HEK293T (cell line): Measurements from ENCODE around the gene HSD11B1.

Source experiments
- ARNT ChIP-seq: fragments of 450-650 bp; IDR thresholded peaks from 2 replicates; pipeline ENCODE4 v1.6.1; 2017; ENCODE audit warnings: mild to moderate bottlenecking
- ELF4 ChIP-seq: fragments of 450-650 bp; IDR thresholded peaks from 2 replicates; pipeline ENCODE4 v1.6.1; 2017; ENCODE audit warnings: antibody characterized with exemption
- FOXA1 ChIP-seq: fragments of 450-650 bp; IDR thresholded peaks from 2 replicates; pipeline ENCODE4 v1.6.1; 2016; ENCODE audit warnings: mild to moderate bottlenecking
- LEF1 ChIP-seq: fragments of 450-650 bp; IDR thresholded peaks from 2 replicates; pipeline ENCODE4 v1.6.1; 2017; ENCODE audit warnings: mild to moderate bottlenecking, borderline replicate concordance
- NFRKB ChIP-seq: fragments of 450-650 bp; IDR thresholded peaks from 2 replicates; pipeline ENCODE4 v1.6.1; 2016; ENCODE audit warnings: mild to moderate bottlenecking, moderate library complexity
- SP1 ChIP-seq: fragments of 450-650 bp; IDR thresholded peaks from 2 replicates; pipeline ENCODE4 v1.6.1; 2017
- SUZ12 ChIP-seq: fragments of 450-650 bp; IDR thresholded peaks from 2 replicates; pipeline ENCODE4 v1.6.1; 2016; ENCODE audit warnings: mild to moderate bottlenecking
- ZNF384 ChIP-seq: fragments of 450-650 bp; IDR thresholded peaks from 2 replicates; pipeline ENCODE4 v1.6.1; 2016

DNA sequence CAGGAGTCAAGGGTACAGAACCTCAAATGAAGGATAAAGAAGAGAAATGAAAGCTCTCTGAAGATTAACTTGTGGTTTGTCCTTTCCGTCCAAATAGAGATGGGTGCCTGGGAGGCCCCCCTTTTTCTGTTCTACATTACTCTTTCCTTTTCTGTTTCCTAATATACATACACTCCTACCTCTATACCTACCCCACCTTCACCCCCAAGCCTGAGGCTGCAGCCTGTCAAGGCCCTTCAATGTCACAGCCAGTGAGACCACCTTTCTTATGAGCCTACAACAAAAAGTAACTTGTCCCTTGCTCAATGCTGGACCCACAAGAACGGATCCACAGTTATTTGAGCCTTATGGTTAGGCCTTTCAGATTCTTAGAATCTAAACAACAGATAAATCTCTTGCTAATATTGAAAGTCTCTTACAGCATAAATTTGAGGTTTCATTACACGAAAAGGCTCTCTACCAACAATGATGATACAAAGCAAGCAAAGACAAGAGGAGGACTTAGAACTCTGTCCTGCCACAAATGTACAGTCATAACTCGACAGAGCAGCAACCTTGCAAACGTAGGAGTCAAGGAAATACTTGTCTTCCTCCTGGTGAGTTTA is 47.1 kb downstream of the HSD11B1 start:
- TF ChIP-seq ARNT = no peak
- TF ChIP-seq ELF4 = no peak
- TF ChIP-seq LEF1 = no peak
- TF ChIP-seq SP1 = no peak
- no peak for TF ChIP-seq FOXA1
- TF ChIP-seq NFRKB = no peak
- TF ChIP-seq SUZ12 = no peak
- no peak for TF ChIP-seq ZNF384
